ACC112 (cell line): ENCODE results near the gene BRICD5.
"Not testable (repeated sequence)": the region's sequence is repeated elsewhere in the genome, so short reads cannot be mapped to it uniquely, and the experiment has no call there.

Experiments
- H2AFZ ChIP-seq: fragments of 200-600 bp; sonication (generic); one replicate; pipeline ENCODE4 v1.6.0; 2017; ENCODE audit warnings: antibody characterized with exemption, low read length; ENCODE audit not compliant: unreplicated experiment
- H3K27ac ChIP-seq: fragments of 200-600 bp; sonication (generic); 2 replicates; pipeline ENCODE4 v1.5.1; 2014; ENCODE audit warnings: low read depth, mild to moderate bottlenecking, antibody characterized with exemption, low read length, moderate library complexity
- H3K27me3 ChIP-seq: fragments of 200-600 bp; sonication (generic); 2 replicates; pipeline ENCODE4 v1.6.1; 2014; ENCODE audit warnings: mild to moderate bottlenecking, antibody characterized with exemption, low read length, moderate library complexity, mixed read lengths; ENCODE audit not compliant: insufficient read depth
- H3K36me3 ChIP-seq: fragments of 200-600 bp; sonication (generic); 2 replicates; pipeline ENCODE4 v1.6.1; 2016; ENCODE audit warnings: mild to moderate bottlenecking, antibody characterized with exemption, low read length, moderate library complexity, mixed read lengths; ENCODE audit not compliant: insufficient read depth
- H3K4me1 ChIP-seq: fragments of 200-600 bp; sonication (generic); one replicate; pipeline ENCODE4 v1.6.1; 2016; ENCODE audit warnings: low read length, mixed read lengths; ENCODE audit not compliant: insufficient read depth, unreplicated experiment, control insufficient read depth
- H3K4me3 ChIP-seq: fragments of 200-600 bp; sonication (generic); 2 replicates; pipeline ENCODE4 v1.5.1; 2014; ENCODE audit warnings: mild to moderate bottlenecking, low read depth, low read length
- H3K79me2 ChIP-seq: fragments of 200-600 bp; sonication (generic); one replicate; pipeline ENCODE4 v1.6.0; 2016; ENCODE audit warnings: low read length; ENCODE audit not compliant: control insufficient read depth, unreplicated experiment, insufficient read depth

BRICD5 gene

DNA sequence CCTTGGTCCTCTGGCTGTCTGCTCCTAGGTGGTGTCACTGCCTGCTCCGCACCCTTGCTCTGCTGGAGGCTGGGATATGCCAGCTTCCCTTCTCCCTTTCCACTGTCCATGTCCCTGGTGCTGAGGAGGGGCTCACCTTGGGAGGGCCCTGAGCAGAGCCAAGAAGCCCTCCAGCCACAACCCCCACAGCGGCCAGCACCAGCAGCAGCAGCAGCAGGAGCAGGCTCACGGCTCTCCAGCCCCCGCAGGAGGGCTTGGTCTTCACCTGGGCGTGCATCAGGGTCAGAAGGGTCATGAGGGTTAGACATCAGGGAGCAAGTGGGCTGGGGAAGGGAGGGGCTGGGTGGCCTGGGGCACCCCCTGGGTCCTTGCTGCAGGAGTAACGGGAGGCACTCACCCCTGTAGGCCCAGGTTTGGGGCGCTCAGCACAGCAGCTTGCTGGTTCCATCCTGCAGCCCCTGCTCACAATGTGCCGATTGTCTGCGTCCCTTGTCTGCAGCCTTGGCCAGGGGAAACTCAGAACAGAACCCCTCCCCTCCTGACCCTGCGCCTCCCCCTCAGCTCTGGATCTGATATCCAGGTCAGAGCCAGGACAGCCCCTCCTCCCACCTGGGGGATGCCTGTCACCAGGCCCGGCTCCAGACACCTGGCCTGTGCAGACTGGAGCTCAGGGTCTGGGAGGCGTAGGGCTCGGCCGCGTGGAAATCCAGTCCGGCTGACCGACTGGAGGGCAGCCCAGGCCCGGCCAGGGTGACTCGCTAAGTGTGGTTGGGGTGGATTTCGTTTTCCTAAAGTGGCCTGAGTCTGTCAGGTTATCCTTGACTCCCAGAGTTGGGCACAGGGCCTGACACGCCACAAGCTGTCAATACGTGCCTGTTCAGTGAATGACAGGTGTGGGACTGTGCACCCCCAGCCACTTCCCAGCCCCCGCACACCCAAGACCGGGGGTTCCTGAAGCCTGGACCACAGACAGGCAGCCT is at the start of gene BRICD5:
TSS of gene BRICD5 (minus strand) at position 478 of the 980 bp plus-strand sequence. CDS start at position 448, 30 bp downstream.
- peaks cover 11% of the 10 kb centered on the region; the same call in 1 of the 2 replicates for H3K36me3 ChIP-seq

DNA sequence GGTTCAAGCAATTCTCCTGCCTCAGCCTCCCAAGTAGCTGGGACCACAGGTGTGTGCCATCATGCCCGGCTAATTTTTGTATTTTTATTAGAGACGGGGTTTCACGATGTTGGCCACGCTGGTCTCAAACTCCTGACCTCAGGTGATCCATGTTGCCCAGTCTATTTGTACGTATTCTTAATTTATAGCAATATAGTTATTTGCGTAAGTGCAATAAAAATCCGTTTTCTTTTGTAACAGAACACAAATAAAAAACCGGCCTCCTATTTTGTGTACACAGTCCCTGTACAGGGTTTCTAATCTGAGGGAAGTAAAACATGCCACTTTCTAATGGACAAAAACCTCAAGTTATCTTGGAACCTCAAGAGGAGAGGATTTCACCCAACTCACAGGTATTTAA is 49.6 kb upstream of the BRICD5 start:
- Histone ChIP-seq H3K79me2 (peaks cover 68% of the 10 kb centered on the region), H3K27ac (no peak overlapping the region)

More for the DNA sequence above, at the start of gene BRICD5:
- peaks cover 24% of the 10 kb centered on the region for H3K4me1 ChIP-seq
- H3K27me3 ChIP-seq: no peaks in the 10 kb centered on the region
- H3K4me3 ChIP-seq: no peak within 1 kb of the TSS; the same call in 1 of the 2 replicates
- no peak within 1 kb of the TSS for H3K27ac ChIP-seq
- peaks cover 32% of the 10 kb centered on the region for H3K79me2 ChIP-seq
- H2AFZ ChIP-seq: no peak within 1 kb of the TSS

DNA sequence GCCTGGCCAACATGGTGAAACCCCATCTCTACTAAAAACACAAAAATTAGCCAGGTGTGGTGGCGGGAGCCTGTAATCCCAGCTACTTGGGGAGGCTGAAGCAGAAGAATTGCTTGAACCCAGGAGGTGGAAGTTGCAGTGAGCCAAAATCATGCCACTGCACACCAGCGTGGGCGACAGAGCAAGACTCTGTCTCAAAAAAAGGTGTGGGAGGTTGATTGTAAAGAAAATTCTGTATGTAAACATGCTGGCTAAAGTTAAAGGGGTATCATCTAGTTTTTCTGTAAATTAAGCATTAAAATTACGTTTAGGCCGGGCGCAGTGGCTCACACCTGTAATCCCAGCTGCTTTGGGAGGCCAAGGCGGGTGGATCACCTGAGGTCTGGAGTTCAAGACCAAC is 47.9 kb upstream of the BRICD5 start:
- Histone ChIP-seq H3K36me3 (peaks cover 59% of the 10 kb centered on the region), H3K79me2 (peaks cover 54% of the 10 kb centered on the region)
- H3K27me3 ChIP-seq, H3K27ac ChIP-seq, H3K4me1 ChIP-seq, H2AFZ ChIP-seq, H3K4me3 ChIP-seq: not testable (repeated sequence)

More for the DNA sequence above, 49.6 kb upstream of the BRICD5 start:
- Histone ChIP-seq H2AFZ (no peak overlapping the region), H3K36me3 (peaks cover 58% of the 10 kb centered on the region), H3K4me1 (no peaks in the 10 kb centered on the region), H3K27me3 (no peaks in the 10 kb centered on the region), H3K4me3 (no peak overlapping the region)

DNA sequence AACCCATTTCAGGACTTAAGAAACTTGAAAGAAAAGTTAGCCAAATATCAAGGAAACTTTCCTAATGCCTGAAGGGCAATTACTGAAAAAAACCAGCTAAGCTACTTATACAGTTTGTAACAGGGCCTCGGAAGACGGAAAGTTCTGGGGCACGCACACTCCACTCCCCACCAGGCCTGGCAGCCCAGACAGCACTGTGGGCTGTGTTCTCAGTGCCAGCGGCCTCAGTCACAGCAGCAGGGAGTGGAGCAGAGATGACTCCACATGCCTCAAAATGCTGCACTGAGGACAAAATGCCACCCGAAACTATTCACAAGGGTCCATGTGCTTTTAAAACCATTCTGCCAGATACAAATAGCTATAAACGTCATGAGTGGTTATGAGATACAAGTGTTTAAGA is 47.1 kb upstream of the BRICD5 start:
- no peaks in the 10 kb centered on the region for H3K4me1 ChIP-seq
- no peaks in the 10 kb centered on the region for H3K27me3 ChIP-seq
- no peak overlapping the region for H3K27ac ChIP-seq
- no peak overlapping the region for H3K4me3 ChIP-seq
- peaks cover 57% of the 10 kb centered on the region for H3K36me3 ChIP-seq
- no peak overlapping the region for H2AFZ ChIP-seq
- H3K79me2 ChIP-seq: peaks cover 46% of the 10 kb centered on the region

DNA sequence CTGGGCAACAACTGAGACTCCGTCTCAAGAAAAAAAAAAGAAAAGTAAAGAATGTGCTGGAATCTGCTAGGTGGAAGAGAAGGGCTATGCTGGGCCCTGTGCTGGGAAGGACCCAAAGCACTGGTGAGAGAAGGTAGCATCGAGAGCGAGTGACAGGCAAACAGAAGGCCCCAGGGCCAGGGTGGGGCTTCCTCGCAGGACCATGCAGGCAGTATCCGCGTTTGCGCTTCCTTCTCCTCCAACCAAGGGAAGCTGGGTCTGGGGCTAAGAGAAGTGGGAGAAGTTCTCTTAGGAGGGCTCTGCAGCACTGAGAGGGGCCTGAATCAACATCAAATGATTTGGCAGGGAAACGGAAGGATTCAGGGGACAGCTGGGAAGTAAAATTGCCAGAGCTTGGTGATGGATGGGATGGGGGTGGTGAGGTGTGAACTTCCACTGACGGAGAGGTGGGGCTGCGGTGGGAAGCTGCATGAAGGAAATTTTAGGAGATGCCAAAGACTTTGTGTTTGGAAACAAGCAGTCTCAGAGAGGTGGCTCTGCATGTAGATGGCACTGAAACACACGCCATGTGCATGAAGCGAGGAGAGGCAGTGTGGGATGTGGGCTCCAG is 46.0 kb upstream of the BRICD5 start:
- Histone ChIP-seq H3K79me2 (peaks cover 36% of the 10 kb centered on the region), H3K4me1 (peaks cover 9% of the 10 kb centered on the region), H3K36me3 (peaks cover 46% of the 10 kb centered on the region), H2AFZ (no peak overlapping the region), H3K27me3 (no peaks in the 10 kb centered on the region), H3K4me3 (no peak overlapping the region), H3K27ac (no peak overlapping the region)

DNA sequence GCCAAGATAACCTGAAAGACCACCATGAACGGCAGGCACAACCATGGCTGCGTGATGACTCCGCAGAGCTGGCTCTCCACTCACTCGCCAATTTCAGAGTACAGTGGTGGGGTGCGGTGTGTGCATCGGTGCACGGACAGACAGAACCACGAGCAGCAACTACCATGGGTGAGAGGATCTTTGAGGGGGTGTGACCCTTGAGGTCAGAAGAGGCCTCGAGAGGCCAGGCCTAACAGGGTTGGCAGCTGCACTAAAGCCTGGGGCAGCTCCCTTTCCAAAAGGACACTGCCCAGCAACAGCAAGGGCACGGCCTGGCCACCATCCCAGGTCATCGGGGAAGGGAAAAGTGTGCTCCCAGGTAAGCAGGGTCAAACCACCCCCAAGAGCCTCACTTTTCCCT is 42.6 kb upstream of the BRICD5 start:
- Histone ChIP-seq H3K27me3 (no peaks in the 10 kb centered on the region), H3K27ac (no peak overlapping the region), H3K4me1 (peaks cover 14% of the 10 kb centered on the region), H3K4me3 (no peak overlapping the region), H3K79me2 (peaks cover 25% of the 10 kb centered on the region), H2AFZ (no peak overlapping the region), H3K36me3 (peaks cover 25% of the 10 kb centered on the region)

DNA sequence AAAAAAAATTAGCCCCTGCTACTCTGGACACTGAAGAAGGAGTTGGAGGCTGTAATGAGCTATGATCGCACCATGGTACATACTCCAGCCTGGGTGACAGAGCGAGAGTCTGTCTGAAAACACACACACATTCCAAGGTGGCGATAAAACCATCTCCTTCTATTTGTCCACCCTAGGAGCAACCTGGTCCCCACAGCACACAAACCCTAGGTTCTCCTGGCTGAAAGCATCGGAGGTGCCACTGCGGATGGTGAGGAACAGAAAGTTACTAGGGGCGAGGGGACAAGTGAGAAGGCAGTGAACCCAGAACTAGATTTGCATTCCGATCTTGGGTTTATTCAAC is 42.1 kb upstream of the BRICD5 start:
- H3K36me3 ChIP-seq: peaks cover 20% of the 10 kb centered on the region
- H3K4me3 ChIP-seq: no peak overlapping the region
- peaks cover 22% of the 10 kb centered on the region for H3K79me2 ChIP-seq
- H3K27ac ChIP-seq: no peak overlapping the region
- H3K4me1 ChIP-seq: peaks cover 14% of the 10 kb centered on the region
- no peak overlapping the region for H2AFZ ChIP-seq
- no peaks in the 10 kb centered on the region for H3K27me3 ChIP-seq

DNA sequence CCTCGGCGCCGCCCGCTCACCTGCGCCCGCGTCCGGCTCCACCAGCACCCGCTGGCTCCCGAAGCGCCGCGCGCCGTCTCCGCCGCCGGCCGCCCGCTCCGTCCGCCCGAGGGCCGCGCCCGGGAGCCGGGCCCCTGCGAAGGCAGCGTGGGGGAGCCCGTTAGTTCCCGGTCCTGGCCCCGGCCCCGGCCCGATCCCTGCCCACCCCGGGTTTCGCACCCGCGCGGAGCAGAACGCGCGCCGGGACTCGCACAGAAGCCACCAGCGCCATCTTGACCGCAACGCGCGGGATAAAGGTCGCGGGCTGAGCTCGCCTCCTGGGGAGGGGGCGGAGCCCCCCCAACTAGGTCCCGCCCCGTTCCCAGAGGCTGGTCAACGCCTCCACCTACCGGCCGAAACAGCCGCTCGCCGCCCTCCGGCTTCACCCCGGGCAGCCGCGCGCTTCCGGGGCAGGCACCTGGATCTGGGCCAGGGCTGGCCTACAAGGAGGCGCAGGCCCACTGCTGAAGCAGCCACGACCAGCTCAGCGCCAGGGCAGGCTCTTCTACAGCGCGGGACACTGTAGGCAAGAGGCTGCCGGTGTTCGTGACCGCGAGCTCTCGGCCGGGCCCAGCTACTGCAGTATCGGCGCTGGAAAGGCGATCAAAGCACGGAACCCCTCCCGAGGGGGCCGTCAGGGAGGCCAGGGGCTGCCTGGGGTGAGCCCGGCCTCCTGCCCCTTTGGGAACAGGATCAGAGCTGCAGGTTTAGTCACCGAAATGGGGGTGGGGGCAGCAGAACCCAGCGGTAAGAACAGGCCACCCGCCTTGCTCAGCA is 40.8 kb upstream of the BRICD5 start, which contains the start of gene ECI1:
TSS of gene ECI1 (minus strand) at position 292 of the 816 bp plus-strand sequence. CDS start at position 271, 21 bp downstream.
- Histone ChIP-seq H3K4me3 (peak within 1 kb of the TSS; percentile 91), H3K36me3 (peaks cover 11% of the 10 kb centered on the region; the same call in 1 of the 2 replicates), H3K4me1 (peaks cover 14% of the 10 kb centered on the region), H3K27ac (peak within 1 kb of the TSS; percentile 56), H2AFZ (peak within 1 kb of the TSS; percentile 62), H3K27me3 (no peaks in the 10 kb centered on the region), H3K79me2 (peaks cover 14% of the 10 kb centered on the region)

DNA sequence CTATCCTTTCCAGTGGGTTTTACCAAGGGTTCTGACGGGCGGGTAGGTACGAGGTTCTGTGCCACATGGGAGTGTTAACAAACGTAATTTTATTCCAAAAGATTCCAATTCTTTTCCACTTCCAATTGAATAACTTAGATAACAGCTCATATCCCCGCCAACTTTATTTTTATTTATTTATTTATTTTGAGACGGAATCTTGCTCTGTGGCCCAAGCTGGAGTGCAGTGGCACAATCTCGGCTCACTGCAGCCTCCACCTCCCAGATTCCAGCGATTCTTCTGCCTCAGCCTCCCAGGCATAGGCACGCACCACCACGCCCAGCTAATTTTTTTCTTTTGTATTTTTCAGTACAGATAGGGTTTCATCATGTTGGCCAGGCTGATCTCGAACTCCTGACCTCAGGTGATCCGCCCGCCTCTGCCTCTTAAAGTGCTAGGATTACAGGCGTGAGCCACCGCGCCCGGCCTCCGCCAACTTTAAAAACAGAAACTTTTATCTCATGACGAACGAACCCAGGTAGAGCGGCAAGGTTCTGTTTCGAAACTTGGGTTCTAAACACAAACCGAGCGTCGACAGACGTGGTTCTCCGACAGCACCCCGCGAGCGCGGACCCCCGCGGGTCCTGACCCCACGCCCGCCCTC is 40.1 kb upstream of the BRICD5 start:
- H2AFZ ChIP-seq: peak overlapping the region; percentile 62
- H3K36me3 ChIP-seq: peaks cover 16% of the 10 kb centered on the region; the same call in 1 of the 2 replicates
- H3K27me3 ChIP-seq: no peaks in the 10 kb centered on the region
- H3K4me3 ChIP-seq: peak overlapping the region; percentile 91
- peaks cover 14% of the 10 kb centered on the region for H3K79me2 ChIP-seq
- H3K27ac ChIP-seq: peak overlapping the region; percentile 56
- H3K4me1 ChIP-seq: peaks cover 14% of the 10 kb centered on the region
